HG03064 (cell line): ENCODE data around the gene TRPC5OS.

Experiments
- ATAC-seq: cut with Tn5 transposase; IDR thresholded peaks from one replicate; pipeline ENCODE4 v1.9.1; 2021; ENCODE audit warnings: low read depth; ENCODE audit not compliant: unreplicated experiment

TRPC5OS gene

DNA sequence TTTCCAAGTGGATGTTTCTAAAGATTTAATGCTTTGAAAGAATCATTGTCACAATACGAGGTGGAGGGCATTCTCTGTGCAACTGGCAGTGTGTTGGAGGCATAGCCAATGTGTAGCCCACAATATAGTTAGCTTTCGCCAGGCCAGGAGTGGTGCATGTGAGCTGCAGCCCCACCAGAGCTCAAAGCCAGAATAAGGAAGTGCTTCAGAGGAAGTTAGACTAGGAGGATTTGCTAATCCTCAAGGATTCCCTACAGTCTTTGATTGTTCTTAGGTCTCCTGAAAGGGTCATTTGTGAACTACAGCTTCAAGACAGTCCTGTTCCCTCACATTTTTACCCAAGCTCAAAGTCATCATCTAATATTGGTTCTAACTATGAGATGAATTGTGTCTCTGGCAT, 16.4 kb downstream of the TRPC5OS start:
- ATAC-seq, result no peak

DNA sequence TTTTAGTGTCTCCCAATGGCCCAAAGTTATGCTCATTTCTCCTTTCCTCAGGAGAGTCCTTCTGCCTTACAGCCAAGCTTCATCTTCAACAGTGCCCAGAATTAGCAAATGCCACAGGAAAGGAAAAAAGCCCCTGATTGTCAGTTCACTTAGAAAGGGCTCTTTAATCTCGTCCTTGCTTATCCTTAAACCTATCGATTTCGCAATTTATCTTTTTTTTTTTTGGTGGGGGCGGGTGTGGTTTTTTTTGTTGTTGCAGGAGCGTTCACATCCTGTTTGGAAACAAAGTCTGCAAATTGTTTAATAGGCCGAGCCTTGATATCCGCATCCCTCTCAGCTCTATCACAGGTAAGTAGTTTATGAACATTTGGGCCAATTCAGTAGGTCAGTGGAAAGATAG, 20.2 kb downstream of the TRPC5OS start:
- ATAC-seq, result no peak

DNA sequence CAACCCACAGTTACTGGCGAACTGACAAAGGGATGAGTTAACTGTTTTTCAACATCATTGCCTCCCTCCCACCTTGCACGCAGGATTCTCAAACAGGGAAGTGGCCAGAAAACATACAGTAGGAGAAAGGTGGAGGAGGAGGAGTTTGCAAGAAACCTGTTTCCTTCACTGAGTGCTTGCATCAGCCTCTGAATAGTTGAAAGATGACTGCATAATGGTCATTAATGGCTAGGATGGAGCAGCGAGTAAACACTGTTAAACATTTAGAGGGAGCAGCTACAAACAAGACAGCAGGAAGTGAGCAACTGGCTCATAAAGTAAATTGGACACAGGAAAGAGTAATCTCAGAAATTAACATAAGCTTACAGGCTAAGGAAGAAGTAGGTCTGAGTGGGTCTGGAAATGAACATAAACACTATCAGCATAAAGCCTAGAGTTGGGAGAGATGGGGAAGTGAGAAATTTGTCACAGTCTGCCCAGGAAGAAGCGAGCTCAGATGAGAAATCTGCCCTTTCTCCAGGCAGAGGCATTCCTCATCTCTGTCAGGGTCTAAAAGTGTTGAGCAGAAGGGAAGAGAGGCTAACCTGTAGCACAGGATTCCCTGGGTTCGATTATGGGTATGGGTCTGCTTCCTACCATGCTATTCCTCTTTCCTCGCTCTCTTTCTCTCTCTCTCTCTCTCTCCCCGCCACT, 38.6 kb downstream of the TRPC5OS start:
- no peak for ATAC-seq

DNA sequence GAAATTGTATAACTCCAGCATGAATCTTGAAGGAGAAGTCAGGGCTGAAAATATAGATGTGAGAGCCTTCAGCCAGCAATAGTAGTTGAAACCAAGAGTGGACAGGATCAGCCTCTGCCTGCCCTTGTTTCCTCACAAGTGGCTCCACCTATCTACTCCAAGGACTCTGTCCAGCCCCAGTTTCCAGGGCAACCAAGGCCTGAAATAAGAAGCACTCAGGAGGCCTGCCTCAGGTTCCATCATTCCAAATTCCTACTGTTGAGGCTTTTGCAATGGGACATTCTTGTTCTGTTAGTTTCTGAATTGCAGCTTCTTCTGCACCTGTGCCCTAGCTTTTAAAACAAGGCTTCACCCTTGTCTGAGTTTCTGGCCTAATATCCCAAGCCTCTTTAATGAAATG, 41.6 kb downstream of the TRPC5OS start:
- ATAC-seq, result no peak

DNA sequence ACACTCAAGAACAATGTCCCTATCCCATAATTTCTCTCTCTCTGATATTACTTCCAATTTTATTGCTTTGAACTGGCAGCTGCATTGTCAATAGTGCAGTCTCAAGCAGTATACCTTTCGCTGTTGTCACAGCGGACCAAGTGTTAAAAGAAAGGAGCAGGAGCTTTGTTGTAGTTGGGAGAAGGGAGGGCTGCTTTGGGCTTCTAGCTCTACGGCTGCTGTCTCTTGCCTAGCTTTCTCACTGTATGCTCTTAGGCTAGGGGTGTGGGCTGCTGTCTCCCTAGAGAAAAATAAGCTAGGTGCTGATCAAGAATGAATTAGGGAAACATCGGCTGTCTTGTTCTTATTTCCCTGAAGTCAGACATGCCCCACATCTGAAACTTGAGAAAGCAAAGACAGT, 52.5 kb downstream of the TRPC5OS start:
- ATAC-seq, result no peak
